Right forelimb (tissue), 1 donor: Measurements from ENCODE around the gene RBBP8NL.

Experiments used
- DNase-seq: peaks from one replicate; pipeline ENCODE4 v3.0.0-alpha.2; 2018

Gene RBBP8NL

GRCh38 chr20:62461157-62461556, 33.8 kb upstream of the RBBP8NL start:
- DNase-seq = no peak

- DNase-seq = no peak
Measured at GRCh38 chr20:62460678-62461077, 33.3 kb upstream of the RBBP8NL start.

GRCh38 chr20:62459488-62459887, 32.1 kb upstream of the RBBP8NL start:
- DNase-seq = no peak

GRCh38 chr20:62458275-62459251, 31.2 kb upstream of the RBBP8NL start:
- no peak for DNase-seq

- no peak for DNase-seq
Measured at GRCh38 chr20:62457831-62458230, 30.5 kb upstream of the RBBP8NL start.

- no peak for DNase-seq
Measured at GRCh38 chr20:62457098-62457497, 29.8 kb upstream of the RBBP8NL start.

- no peak for DNase-seq
Measured at GRCh38 chr20:62455929-62456328, 28.6 kb upstream of the RBBP8NL start.

GRCh38 chr20:62454904-62455636, 27.7 kb upstream of the RBBP8NL start:
- DNase-seq = no peak

- no peak for DNase-seq
Measured at GRCh38 chr20:62453186-62453808, 26.0 kb upstream of the RBBP8NL start.

- no peak for DNase-seq
Measured at GRCh38 chr20:62452475-62453095, 25.2 kb upstream of the RBBP8NL start.

GRCh38 chr20:62451970-62452369, 24.6 kb upstream of the RBBP8NL start:
- no peak for DNase-seq

GRCh38 chr20:62451156-62451767, 23.9 kb upstream of the RBBP8NL start:
- DNase-seq = no peak

GRCh38 chr20:62449951-62450691, 22.8 kb upstream of the RBBP8NL start:
- DNase-seq = no peak

- DNase-seq = no peak
Measured at GRCh38 chr20:62448788-62449187, 21.4 kb upstream of the RBBP8NL start.

- no peak for DNase-seq
Measured at GRCh38 chr20:62448038-62448437, 20.7 kb upstream of the RBBP8NL start.

GRCh38 chr20:62446888-62447869, 19.8 kb upstream of the RBBP8NL start:
- DNase-seq = no peak

- no peak for DNase-seq
Measured at GRCh38 chr20:62446481-62446880, 19.1 kb upstream of the RBBP8NL start.

- no peak for DNase-seq
Measured at GRCh38 chr20:62445553-62446340, 18.4 kb upstream of the RBBP8NL start.

- DNase-seq = no peak
Measured at GRCh38 chr20:62444286-62444685, 16.9 kb upstream of the RBBP8NL start.
